BE2C (cell line): ENCODE results near the gene COMMD6.

ENCODE experiments used
- DNase-seq: peaks from one replicate; pipeline ENCODE4 v3.0.0-alpha.2; 2020
- H3K27me3 ChIP-seq: fragments of 250-450 bp; sonication (Bioruptor Pico); 2 replicates; pipeline ENCODE4 v1.5.1; 2020; ENCODE audit warnings: mild to moderate bottlenecking
- H3K36me3 ChIP-seq: fragments of 250-450 bp; sonication (Bioruptor Pico); 2 replicates; pipeline ENCODE4 v1.5.1; 2020; ENCODE audit warnings: mild to moderate bottlenecking
- H3K4me1 ChIP-seq: fragments of 250-450 bp; sonication (Bioruptor Pico); 2 replicates; pipeline ENCODE4 v1.5.1; 2020
- H3K4me3 ChIP-seq: 2 replicates; pipeline ENCODE4 v1.5.1; 2011; ENCODE audit warnings: low read depth, low read length
- H3K9me3 ChIP-seq: fragments of 250-450 bp; sonication (Bioruptor Pico); 2 replicates; pipeline ENCODE4 v1.5.1; 2020
- CTCF ChIP-seq: IDR thresholded peaks from 2 replicates; pipeline ENCODE4 v1.5.1; 2012; ENCODE audit warnings: mild to moderate bottlenecking, low read depth, low read length

COMMD6 gene

GRCh38 chr13:75507027-75508001, 30.3 kb downstream of the COMMD6 start:
- Histone ChIP-seq H3K9me3 (no peaks in the 10 kb centered on the region), H3K36me3 (no peaks in the 10 kb centered on the region), H3K4me3 (no peak overlapping the region), H3K27me3 (no peaks in the 10 kb centered on the region; the same call in 1 of the 2 replicates), H3K4me1 (no peaks in the 10 kb centered on the region)
- DNase-seq: no peak
- TF ChIP-seq CTCF: no peak

- H3K4me3 ChIP-seq: no peak overlapping the region
- DNase-seq: no peak
These were observed 31.6 kb downstream of the COMMD6 start for GRCh38 chr13:75506018-75506417.

GRCh38 chr13:75505327-75505726, 32.3 kb downstream of the COMMD6 start:
- Histone ChIP-seq H3K27me3 (no peaks in the 10 kb centered on the region), H3K36me3 (no peaks in the 10 kb centered on the region), H3K9me3 (no peaks in the 10 kb centered on the region), H3K4me3 (no peak overlapping the region), H3K4me1 (no peaks in the 10 kb centered on the region)
- no peak for DNase-seq
- TF ChIP-seq CTCF: no peak

More at GRCh38 chr13:75506018-75506417, 31.6 kb downstream of the COMMD6 start:
- Histone ChIP-seq H3K4me1 (no peaks in the 10 kb centered on the region), H3K27me3 (no peaks in the 10 kb centered on the region), H3K36me3 (no peaks in the 10 kb centered on the region), H3K9me3 (no peaks in the 10 kb centered on the region)
- no peak for TF ChIP-seq CTCF

- no peak overlapping the region for H3K4me3 ChIP-seq
- no peak for TF ChIP-seq CTCF
- H3K27me3 ChIP-seq: no peaks in the 10 kb centered on the region
- no peak for DNase-seq
- no peaks in the 10 kb centered on the region for H3K36me3 ChIP-seq
- no peaks in the 10 kb centered on the region for H3K4me1 ChIP-seq
- no peaks in the 10 kb centered on the region for H3K9me3 ChIP-seq
These were observed 41.7 kb downstream of the COMMD6 start for GRCh38 chr13:75495938-75496337.

GRCh38 chr13:75494491-75494890, 43.1 kb downstream of the COMMD6 start:
- Histone ChIP-seq H3K36me3 (no peaks in the 10 kb centered on the region), H3K27me3 (no peaks in the 10 kb centered on the region), H3K4me1 (no peaks in the 10 kb centered on the region), H3K9me3 (no peaks in the 10 kb centered on the region), H3K4me3 (no peak overlapping the region)
- TF ChIP-seq CTCF: no peak
- no peak for DNase-seq

- no peaks in the 10 kb centered on the region for H3K27me3 ChIP-seq
- no peaks in the 10 kb centered on the region for H3K4me1 ChIP-seq
- no peak for TF ChIP-seq CTCF
- H3K36me3 ChIP-seq: no peaks in the 10 kb centered on the region
- no peak for DNase-seq
- no peak overlapping the region for H3K4me3 ChIP-seq
- H3K9me3 ChIP-seq: no peaks in the 10 kb centered on the region
These were observed 44.5 kb downstream of the COMMD6 start for GRCh38 chr13:75493156-75493555.
